ENCODE measurements around the gene RIN3. TPM values are rescaled to one million over a fixed set of nuclear protein-coding genes. Genes with fewer than 3 reads are reported as not detected.

RIN3 gene
- total RNA-seq, 1 experiment from 2014 or later = 1.5 TPM

- no peaks in the 10 kb centered on the region for H3K9me3 ChIP-seq (ENCODE audit: control insufficient read depth, low read depth, low read length)
- H3K9ac ChIP-seq (ENCODE audit: extremely low read depth, insufficient read length, low read length) = no peak overlapping the region
- no peak overlapping the region for H4K5ac ChIP-seq (ENCODE audit: insufficient read length, low read depth, low read length)
- H2BK12ac ChIP-seq (ENCODE audit: insufficient read length, low read depth, low read length) = no peak overlapping the region
- H4K91ac ChIP-seq (ENCODE audit: insufficient read length, low read depth, low read length) = no peak overlapping the region
- H2BK5ac ChIP-seq (ENCODE audit: insufficient read length, low read length) = no peak overlapping the region
- H3K4me1 ChIP-seq (ENCODE audit: insufficient read depth, low read length) = no peaks in the 10 kb centered on the region
- H3K18ac ChIP-seq (ENCODE audit: insufficient read length, low read depth, low read length) = no peak overlapping the region
- Mint-ChIP-seq H3K27ac (no peak overlapping the region), H3K9me3 (peaks cover 0 to 8% of the 10 kb centered on the region in 2 experiments; a peak in 3 of 5 replicates), H3K36me3 (ENCODE audit: insufficient read depth in 1 of 3, low read depth in 3 of 3) (peaks cover 0 to 7% (median 2%) of the 10 kb centered on the region in 3 experiments; a peak in 3 of 7 replicates), H3K27me3 (ENCODE audit: low read depth) (peaks cover 4% of the 10 kb centered on the region; the same call in 1 of the 2 replicates), H3K4me1 (peaks cover 0 to 3% of the 10 kb centered on the region in 2 experiments; a peak in 2 of 4 replicates), H3K4me3 (no peak overlapping the region)
- no peaks in the 10 kb centered on the region for H3K23me2 ChIP-seq (ENCODE audit: insufficient read length, low read depth, low read length, poor library complexity, severe bottlenecking)
- H3K27ac ChIP-seq (ENCODE audit: insufficient read length, low read depth, low read length) = no peak overlapping the region
- H4K20me1 ChIP-seq (ENCODE audit: control insufficient read depth, insufficient read depth, insufficient read length) = no peaks in the 10 kb centered on the region
- H2AK5ac ChIP-seq (ENCODE audit: insufficient read length, low read length) = no peak overlapping the region
- no CpG with 5 or more reads among the region's 1 CpG for WGBS (ENCODE audit: extremely low coverage, insufficient read length, low lambda C conversion rate)
- no peak overlapping the region for H4K8ac ChIP-seq (replicated peaks; ENCODE audit: insufficient read length, low read depth, low read length)
- H2BK15ac ChIP-seq (ENCODE audit: low read depth, low read length) = no peak overlapping the region
- H3K4ac ChIP-seq (ENCODE audit: low read depth, low read length) = no peak overlapping the region
- H2AFZ ChIP-seq (ENCODE audit: low read length) = no peak overlapping the region
- no peaks in the 10 kb centered on the region for H3K79me1 ChIP-seq (ENCODE audit: insufficient read depth, low read depth, low read length, poor library complexity, severe bottlenecking)
- no peak overlapping the region for H2BK20ac ChIP-seq (ENCODE audit: low read depth, low read length, poor library complexity, severe bottlenecking)
- no peaks in the 10 kb centered on the region for H3K79me2 ChIP-seq (ENCODE audit: insufficient read depth, low read length)
- no peak overlapping the region for H3K4me2 ChIP-seq (ENCODE audit: insufficient read depth, insufficient read length, low read length)
- no peak for TF ChIP-seq CTCF (conservative IDR thresholded peaks at IDR 0.05)
- no peak overlapping the region for H2BK120ac ChIP-seq (ENCODE audit: low read depth, low read length, poor library complexity, severe bottlenecking)
- no peak overlapping the region for H3K14ac ChIP-seq (ENCODE audit: insufficient read depth, low read length)
- H3T11ph ChIP-seq (ENCODE audit: low read length) = no peak overlapping the region
- H3K23ac ChIP-seq (ENCODE audit: insufficient read length, low read depth, low read length) = no peak overlapping the region
- no peaks in the 10 kb centered on the region for H3K27me3 ChIP-seq (ENCODE audit: insufficient read depth, low read length)
- DNase-seq = no peak
- H3K56ac ChIP-seq (ENCODE audit: insufficient read length, low read depth, low read length) = no peak overlapping the region
Measured at GRCh38 chr14:92563765-92564285, 50.2 kb downstream of the RIN3 start.
